HG03135 (cell line): ENCODE results near the gene KRTAP9-9.
"Not testable (repeated sequence)": the region's sequence is repeated elsewhere in the genome, so short reads cannot be mapped to it uniquely, and the experiment has no call there.

ENCODE experiments used
- ATAC-seq: cut with Tn5 transposase; IDR thresholded peaks from one replicate; pipeline ENCODE4 v1.9.1; 2021; ENCODE audit warnings: mild to moderate bottlenecking, moderate library complexity; ENCODE audit not compliant: unreplicated experiment

KRTAP9-9 gene

DNA sequence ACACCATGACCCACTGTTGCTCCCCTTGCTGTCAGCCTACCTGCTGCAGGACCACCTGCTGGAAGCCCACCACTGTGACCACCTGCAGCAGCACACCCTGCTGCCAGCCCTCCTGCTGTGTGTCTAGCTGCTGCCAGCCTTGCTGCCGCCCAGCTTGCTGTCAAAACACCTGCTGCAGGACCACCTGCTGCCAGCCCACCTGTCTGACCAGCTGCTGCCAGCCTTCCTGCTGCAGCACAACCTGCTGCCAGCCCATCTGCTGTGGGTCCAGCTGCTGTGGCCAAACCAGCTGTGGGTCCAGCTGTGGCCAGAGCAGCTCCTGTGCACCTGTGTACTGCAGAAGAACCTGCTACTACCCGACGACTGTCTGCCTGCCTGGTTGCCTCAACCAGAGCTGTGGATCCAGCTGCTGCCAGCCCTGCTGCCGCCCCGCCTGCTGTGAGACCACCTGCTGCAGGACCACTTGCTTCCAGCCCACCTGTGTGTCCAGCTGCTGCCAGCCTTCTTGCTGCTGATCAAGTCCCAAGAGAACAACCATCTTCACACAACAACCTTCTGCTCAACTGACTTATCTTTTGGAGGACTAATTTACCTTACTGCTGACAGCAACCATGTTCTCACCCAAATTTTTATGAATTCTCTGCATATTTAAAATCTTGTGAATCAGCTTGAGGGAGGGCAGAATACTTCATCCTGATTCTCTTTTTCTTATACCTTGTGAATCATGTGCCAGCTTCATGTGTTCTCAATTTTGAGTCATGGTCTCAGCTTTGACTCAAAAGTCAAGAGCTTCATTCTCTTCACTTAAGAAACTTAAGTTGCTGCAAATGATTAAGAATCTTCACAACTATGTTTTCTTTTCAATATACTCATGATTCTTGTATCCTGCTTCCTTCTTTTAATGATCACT lies at the start of gene KRTAP9-9:
Gene KRTAP9-9, plus strand, starts transcription at position 4 of the 910 bp plus-strand sequence.
- ATAC-seq, result not testable (repeated sequence)

DNA sequence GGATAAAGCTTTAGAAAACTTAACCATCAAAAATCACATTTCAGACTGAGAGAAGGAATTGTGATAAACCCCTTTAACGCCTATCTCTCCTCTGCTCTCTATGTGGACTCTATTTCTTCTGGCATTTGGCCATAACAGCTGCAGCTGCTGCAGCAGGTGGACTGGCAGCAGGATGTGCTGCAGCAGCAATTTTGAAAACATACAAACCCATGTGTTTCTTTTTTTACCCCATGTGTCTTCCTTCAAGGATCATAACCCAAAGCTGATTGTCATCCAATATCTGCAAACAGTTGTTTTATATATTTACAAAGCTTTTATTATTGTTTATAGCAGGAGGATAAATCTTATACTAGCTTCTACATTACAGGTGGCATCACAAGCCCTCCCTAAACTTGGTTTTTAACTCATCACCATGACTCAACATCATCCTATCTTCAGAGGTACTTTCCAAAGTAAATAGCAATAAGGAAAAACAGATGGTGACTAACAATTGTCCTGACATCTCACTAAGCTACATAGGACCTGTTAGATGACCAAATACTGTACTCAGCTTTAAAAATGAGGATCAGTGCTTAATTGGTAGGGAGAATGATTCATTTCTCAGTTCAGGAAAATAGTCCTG lies 43.2 kb upstream of the KRTAP9-9 start:
- no peak for ATAC-seq

DNA sequence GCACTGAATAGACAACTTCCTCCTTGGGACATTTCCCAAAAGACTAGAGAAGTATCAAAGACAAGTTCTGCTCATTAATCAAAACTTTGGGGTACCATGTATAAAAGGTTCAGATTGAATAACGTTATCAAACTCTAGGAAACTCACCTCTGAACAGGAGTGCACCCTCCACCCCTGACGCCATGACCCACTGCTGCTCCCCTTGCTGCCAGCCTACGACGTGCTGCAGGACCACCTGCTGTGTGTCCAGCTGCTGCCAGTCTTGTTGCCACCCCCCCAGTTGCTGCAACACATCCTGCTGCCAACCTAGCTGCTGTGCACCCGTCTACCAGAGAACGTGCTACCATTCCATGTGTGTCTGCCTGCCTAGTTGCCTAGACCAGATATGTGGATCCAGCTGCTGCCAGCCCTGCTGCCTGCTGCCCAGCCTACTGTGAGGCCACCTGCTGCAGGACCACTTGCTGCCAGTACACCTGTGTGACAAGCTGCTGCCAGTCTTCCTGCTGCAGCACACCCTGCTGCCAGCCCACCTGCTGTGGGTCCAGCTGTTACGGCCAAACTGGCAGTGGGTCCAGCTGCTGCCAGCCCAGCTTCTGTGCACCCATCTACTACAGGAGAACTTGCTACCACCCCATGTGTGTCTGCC lies 42.5 kb upstream of the KRTAP9-9 start:
- no peak for ATAC-seq

DNA sequence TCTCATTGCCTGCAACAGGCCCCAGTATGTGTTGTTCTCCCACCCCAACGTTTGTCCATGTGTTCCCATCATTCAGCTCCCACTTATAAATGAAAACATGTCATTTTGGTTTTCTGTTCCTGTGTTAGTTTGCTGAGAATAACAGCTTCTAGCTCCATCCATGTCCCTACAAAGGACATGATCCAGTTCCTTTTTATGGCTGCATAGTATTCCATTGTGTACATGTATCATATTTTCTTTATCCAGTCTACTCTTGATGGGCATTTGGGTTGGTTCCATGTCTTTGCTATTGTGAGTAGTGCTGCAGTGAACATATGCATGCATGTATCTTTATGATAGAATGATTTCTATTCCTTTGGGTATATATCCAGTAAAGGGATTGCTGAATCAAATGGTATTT lies 39.5 kb upstream of the KRTAP9-9 start:
- no peak for ATAC-seq

DNA sequence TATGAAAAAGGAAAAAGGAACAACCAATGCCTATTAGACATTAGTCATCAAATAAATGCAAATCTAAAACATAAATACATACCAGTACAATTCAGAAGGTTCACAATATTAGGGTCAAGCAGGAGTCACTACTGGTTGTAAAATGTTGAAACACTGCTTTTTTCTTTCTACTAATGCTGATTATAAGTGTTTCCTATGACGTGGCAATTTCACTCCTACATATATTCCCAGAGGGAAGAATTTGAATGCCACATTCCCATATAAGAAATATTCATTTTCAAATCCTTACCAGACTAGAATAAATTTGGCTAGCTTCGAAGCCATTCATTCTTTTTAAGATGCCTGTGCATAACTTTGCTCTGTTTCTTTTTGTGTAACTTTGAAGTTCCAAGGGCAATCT lies 31.4 kb upstream of the KRTAP9-9 start:
- no peak for ATAC-seq

DNA sequence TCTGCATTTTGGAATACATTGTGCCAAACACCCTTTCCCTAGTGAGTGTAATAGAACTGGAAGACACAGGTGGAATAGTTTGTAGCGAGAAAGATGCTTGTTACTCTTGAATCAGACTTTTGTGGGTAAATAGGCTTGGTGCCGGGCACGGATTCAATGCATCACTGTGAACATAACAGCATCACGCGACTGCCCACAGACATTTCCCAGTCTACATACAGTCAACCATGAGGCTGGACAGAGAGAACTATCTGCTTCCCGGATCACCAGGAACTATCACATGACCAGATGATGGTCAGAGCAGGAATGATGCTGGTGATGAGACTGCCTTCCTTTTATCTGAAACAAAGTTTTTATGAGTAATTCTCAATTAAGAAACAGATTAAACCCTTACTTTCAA lies 29.1 kb upstream of the KRTAP9-9 start:
- no peak for ATAC-seq

DNA sequence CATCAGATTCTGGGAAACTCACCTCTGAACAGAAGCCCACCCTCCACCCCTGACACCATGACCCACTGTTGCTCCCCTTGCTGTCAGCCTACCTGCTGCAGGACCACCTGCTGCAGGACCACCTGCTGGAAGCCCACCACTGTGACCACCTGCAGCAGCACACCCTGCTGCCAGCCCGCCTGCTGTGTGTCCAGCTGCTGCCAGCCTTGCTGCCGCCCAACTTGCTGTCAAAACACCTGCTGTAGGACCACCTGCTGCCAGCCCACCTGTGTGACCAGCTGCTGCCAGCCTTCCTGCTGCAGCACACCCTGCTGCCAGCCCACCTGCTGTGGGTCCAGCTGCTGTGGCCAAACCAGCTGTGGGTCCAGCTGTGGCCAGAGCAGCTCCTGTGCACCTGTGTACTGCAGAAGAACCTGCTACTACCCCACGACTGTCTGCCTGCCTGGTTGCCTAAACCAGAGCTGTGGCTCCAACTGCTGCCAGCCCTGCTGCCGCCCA lies 28.5 kb upstream of the KRTAP9-9 start, which contains the start of gene KRTAP9-2:
Gene KRTAP9-2, plus strand, starts transcription at position 51 of the 498 bp plus-strand sequence. Its CDS starts 7 bp downstream, at position 58.
- ATAC-seq, result not testable (repeated sequence)

DNA sequence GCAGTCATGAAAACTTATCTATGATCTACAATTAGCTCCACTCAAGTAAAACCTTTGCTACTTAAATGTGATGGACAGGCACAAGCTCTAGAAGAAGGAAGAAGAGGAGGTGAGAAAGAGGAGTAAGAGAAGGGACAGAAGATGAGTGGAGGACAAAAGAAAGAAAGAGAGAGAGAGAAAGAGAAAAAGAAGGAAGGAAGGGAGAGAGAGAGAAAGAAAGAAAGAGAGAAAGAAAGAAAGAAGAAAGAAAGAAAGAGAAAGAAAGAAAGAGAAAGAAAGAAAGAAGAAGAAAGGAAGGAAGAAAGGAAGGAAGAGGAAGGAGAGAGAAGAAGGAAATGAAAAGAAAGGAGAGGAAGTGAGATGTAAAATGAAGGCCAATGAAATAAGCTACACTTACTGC lies 25.1 kb upstream of the KRTAP9-9 start:
- no peak for ATAC-seq

DNA sequence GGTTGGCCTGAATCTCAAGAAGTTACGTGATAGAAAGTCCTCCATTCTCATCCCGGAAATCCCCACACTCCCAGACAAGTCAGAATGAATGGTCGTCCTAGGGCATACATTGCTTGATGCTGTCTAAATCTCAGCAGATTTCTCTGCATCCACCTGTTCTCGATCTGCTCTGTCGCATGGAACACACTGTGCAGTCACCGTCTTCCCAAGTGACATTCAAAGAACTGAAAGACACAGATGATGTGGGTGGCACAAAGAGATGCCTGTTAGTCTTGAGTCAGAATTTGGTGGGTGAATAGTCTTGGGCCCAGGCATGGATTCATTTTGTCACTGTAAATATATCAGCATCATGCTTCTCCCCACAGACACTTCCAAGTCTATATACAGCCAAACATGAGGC lies 23.5 kb upstream of the KRTAP9-9 start:
- no peak for ATAC-seq

DNA sequence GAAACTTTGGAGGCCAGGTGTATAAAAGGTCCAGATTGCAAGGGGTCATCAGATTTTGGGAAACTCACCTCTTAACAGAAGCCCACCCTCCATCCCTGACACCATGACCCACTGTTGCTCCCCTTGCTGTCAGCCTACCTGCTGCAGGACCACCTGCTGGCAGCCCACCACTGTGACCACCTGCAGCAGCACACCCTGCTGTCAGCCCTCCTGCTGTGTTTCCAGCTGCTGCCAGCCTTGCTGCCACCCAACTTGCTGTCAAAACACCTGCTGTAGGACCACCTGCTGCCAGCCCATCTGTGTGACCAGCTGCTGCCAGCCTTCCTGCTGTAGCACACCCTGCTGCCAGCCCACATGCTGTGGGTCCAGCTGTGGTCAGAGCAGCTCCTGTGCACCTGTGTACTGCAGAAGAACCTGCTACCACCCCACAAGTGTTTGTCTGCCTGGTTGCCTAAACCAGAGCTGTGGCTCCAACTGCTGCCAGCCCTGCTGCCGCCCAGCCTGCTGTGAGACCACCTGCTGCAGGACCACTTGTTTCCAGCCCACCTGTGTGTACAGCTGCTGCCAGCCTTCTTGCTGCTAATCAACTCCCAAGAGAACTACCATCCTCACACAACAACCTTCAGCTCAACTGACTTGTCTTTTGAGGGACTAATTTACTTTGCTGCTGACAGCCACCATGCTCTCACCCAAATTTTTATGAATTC lies 22.6 kb upstream of the KRTAP9-9 start, which contains the start of gene KRTAP9-3:
Gene KRTAP9-3, plus strand, starts transcription at position 51 of the 707 bp plus-strand sequence. Its CDS starts 53 bp downstream, at position 104.
- ATAC-seq, result not testable (repeated sequence)

DNA sequence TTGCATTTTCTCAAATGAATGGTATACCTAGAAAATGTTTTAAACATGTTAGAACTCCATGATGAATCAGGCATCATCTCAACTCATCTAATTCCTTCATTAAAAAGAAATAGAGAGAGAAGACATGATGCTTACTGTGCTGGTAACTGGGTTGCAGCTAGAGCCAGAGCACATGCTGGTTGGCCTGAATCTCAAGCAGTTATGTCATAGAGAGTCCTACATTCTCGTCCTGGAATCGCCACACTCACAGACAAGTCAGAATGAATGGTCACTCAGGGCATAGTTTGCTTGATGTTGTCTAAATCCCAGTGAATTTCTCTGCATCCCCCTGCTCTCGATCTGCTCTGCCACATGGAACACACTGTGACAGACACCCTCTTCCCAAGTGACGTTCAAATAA lies 18.1 kb upstream of the KRTAP9-9 start:
- not testable (repeated sequence) for ATAC-seq

DNA sequence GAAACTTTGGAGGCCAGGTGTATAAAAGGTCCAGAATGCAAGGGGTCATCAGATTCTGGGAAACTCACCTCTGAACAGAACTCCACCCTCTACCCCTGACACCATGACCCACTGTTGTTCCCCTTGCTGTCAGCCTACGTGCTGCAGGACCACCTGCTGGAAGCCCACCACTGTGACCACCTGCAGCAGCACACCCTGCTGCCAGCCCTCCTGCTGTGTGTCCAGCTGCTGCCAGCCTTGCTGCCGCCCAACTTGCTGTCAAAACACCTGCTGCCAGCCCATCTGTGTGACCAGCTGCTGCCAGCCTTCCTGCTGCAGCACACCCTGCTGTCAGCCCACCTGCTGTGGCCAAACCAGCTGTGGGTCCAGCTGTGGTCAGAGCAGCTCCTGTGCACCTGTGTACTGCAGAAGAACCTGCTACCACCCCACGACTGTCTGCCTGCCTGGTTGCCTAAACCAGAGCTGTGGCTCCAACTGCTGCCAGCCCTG lies 17.2 kb upstream of the KRTAP9-9 start, which contains the start of gene KRTAP9-8:
Gene KRTAP9-8, plus strand, starts transcription at position 51 of the 489 bp plus-strand sequence. Its CDS starts 53 bp downstream, at position 104.
- ATAC-seq, result not testable (repeated sequence)

DNA sequence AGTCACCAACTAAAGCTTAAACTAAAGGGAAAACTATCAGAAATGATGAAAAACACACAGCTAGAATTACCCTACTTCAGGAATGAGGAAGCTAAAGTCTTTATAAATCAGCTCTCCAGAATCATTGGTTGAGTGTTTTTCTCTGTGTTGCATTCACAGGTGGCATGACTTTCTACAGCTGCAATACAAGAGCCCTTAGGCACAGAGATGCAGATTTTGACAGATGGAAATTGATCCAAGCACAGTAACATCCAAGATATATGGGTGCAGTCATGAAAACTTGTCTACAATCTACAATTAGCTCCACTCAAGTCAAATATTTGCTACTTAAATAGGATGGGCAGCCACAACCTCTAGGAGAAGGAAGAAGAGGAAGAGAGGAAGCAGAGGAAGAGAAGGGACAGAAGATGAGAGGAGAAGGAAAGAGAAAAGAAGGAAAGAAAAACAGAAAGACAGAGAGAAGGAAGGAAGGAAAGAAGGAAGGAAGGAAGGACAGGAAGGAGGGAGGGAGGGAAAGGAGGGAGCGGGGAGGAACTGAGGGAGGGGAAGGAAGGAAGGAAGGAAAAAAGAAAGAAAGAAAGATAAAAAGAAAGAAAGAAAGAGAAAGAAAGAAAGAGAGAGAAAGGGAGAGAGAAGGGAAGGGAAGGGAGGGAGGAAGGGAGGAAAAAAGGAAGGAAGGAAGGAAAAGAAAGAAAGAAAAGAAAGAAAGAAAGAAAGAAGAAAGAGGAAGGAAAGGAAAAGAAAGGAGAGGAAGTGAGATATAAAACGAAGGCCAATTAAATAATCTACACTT lies 8.0 kb upstream of the KRTAP9-9 start:
- ATAC-seq, result not testable (repeated sequence)

DNA sequence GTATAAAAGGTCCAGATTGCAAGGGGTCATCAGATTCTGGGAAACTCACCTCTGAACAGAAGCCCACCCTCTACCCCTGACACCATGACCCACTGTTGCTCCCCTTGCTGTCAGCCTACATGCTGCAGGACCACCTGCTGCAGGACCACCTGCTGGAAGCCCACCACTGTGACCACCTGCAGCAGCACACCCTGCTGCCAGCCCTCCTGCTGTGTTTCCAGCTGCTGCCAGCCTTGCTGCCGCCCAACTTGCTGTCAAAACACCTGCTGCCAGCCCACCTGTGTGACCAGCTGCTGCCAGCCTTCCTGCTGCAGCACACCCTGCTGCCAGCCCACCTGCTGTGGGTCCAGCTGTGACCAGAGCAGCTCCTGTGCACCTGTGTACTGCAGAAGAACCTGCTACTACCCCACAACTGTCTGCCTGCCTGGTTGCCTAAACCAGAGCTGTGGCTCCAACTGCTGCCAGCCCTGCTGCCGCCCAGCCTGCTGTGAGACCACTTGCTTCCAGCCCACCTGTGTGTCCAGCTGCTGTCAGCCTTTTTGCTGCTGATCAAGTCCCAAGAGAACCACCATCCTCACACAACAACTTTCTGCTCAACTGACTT lies 5.4 kb upstream of the KRTAP9-9 start, which contains the start of gene KRTAP9-4:
Gene KRTAP9-4, plus strand, starts transcription at position 51 of the 604 bp plus-strand sequence. Its CDS starts 34 bp downstream, at position 85.
- not testable (repeated sequence) for ATAC-seq

DNA sequence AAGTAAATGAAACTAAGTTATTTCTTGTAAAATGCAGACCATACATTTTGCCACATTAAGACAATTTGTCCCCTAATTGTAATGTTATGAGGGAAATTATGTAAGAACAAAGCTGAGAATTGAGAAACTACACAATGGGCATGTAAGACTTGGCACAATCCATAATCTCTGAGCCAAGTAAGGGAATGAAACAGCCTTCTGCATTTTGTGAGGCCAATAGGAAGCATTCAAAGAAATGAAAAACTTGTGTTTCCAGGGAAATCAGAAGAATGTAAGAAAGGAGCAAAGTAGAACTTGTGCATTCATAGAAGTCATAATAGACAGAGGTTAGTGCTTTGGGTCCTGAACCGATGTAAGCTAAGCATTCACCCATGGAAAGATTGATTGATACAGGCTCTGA lies 3.9 kb upstream of the KRTAP9-9 start:
- ATAC-seq, result no peak

DNA sequence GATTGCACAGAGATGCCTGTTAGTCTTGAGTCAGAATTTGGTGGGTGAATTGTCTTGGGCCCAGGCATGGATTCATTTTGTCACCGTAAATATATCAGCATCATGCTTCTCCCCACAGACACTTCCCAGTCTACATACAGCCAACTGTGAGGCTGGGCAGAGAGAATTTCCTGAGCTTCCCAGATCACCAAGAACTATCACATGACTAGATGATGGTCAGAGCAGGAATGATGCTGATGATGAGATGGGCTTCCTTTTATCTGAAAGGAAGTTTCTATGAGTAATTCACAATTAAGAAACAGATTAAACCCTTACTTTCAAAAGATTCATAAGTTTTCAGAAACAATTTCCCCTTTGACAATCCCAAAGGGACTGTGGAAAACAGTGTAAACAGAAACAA lies 323 bp upstream of the KRTAP9-9 start:
- ATAC-seq, result no peak

DNA sequence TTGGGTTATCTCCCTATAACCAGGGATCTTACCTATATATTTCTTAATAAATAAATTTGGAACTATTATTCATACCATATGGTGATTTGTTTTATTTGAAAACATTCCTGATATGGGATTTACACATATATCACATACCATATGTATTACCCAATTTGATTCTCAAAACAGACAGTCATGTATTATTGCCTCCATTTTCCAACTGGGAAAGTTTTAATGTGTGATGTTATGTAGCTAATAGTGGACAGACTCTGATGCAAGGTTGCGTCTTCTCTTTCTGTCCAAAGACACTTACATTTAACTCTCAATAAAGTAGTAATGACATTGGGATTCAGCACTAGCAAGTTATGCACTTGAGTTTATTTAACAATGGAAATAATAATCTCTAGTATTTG lies 1.1 kb downstream of the KRTAP9-9 start:
- ATAC-seq, result no peak

DNA sequence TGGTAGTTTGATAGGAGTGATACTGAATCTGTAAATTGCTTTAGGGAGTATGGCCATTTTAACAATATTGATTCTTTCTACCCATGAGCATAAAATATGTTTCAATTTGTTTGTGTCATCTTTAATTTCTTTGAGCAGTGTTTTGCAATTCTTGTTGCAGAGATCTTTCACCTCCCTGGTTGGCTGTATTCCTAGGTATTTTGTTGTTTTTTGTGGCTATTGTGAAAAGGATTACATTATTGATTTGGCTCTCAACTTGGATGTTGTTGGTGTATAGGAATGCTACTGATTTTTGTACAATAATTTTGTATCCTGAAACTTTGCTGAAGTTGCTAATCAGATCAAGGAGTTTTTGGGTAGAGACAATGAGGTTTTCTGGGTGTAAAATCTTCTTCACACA lies 3.2 kb downstream of the KRTAP9-9 start:
- no peak for ATAC-seq

DNA sequence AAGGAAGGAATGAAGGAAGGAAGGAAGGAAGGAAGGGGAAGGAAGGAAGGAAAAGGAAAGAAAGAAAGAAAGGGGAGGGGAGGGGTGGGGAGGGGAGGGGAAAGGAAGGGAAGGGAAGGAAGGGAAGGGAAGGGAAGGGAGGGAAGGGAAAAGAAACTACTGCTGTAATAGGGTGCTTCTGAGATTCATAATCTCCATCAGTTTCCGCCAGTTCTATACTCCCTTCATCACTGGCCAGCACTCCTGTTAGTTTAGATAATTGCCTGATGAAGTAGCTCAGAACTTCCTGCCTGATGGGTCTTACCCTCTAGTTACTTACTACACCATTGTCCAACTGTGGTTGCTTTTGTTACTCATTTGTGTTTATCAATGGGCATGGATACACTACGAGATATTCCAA lies 8.0 kb downstream of the KRTAP9-9 start:
- no peak for ATAC-seq
